Measurements from ENCODE around the gene MEF2D.
A peak's percentile ranks its signal among the peaks of the same experiment; 100 is the strongest.

MEF2D gene

GRCh38 chr1:156423422-156424352 lies 76.9 kb downstream of the MEF2D start:
- no peak overlapping the region for H3K9ac ChIP-seq (ENCODE audit: low read length)
- no peak overlapping the region for H3K4me2 ChIP-seq (ENCODE audit: low read length)
- H2AFZ ChIP-seq (ENCODE audit: low read depth, low read length) = no peak overlapping the region
- TF ChIP-seq EZH2phosphoT487 (IDR thresholded peaks at IDR 0.05; ENCODE audit: low read depth) (0 out of 2 replicates have a peak, but pooled peaks have one; percentile 12), CTCF (IDR thresholded peaks at IDR 0.05; ENCODE audit: low read depth, low read length) (no peak)
- H3K79me2 ChIP-seq (ENCODE audit: low read length) = peaks cover 28% of the 10 kb centered on the region
- H3K27me3 ChIP-seq (ENCODE audit: low read depth, low read length) = peaks cover 65% of the 10 kb centered on the region
- H3K36me3 ChIP-seq (replicated peaks; ENCODE audit: low read depth, low read length) = no peaks in the 10 kb centered on the region
- H3K9me3 ChIP-seq (ENCODE audit: insufficient read depth, low read length) = no peaks in the 10 kb centered on the region
- H3K27ac ChIP-seq (ENCODE audit: low read length) = no peak overlapping the region
- H3K4me1 ChIP-seq (ENCODE audit: low read length) = peaks cover 14% of the 10 kb centered on the region
- peaks cover 12% of the 10 kb centered on the region for H4K20me1 ChIP-seq (ENCODE audit: insufficient read depth, low read length)
- H3K4me3 ChIP-seq (ENCODE audit: low read length) = no peak overlapping the region

- peaks cover 39% of the 10 kb centered on the region for H3K79me2 ChIP-seq (ENCODE audit: low read length)
- no peak for TF ChIP-seq EZH2phosphoT487 (IDR thresholded peaks at IDR 0.05; ENCODE audit: low read depth)
- H3K27me3 ChIP-seq (ENCODE audit: low read depth, low read length) = peaks cover 55% of the 10 kb centered on the region
- no peak overlapping the region for H2AFZ ChIP-seq (ENCODE audit: low read depth, low read length)
- H3K9me3 ChIP-seq (ENCODE audit: insufficient read depth, low read length) = no peaks in the 10 kb centered on the region
- peaks cover 15% of the 10 kb centered on the region for H3K4me1 ChIP-seq (ENCODE audit: low read length)
- no peak overlapping the region for H3K4me2 ChIP-seq (ENCODE audit: low read length)
- H3K9ac ChIP-seq (ENCODE audit: low read length) = no peak overlapping the region
- H3K27ac ChIP-seq (ENCODE audit: low read length) = no peak overlapping the region
- no peak overlapping the region for H3K4me3 ChIP-seq (ENCODE audit: low read length)
- H3K36me3 ChIP-seq (replicated peaks; ENCODE audit: low read depth, low read length) = no peaks in the 10 kb centered on the region
- H4K20me1 ChIP-seq (ENCODE audit: insufficient read depth, low read length) = peaks cover 19% of the 10 kb centered on the region
Measured at GRCh38 chr1:156422602-156423091, 77.9 kb downstream of the MEF2D start.

GRCh38 chr1:156421939-156422601 lies 78.5 kb downstream of the MEF2D start:
- Histone ChIP-seq H2AFZ (ENCODE audit: low read depth, low read length) (peak overlapping the region; percentile 27), H4K20me1 (ENCODE audit: insufficient read depth, low read length) (peaks cover 23% of the 10 kb centered on the region), H3K4me1 (ENCODE audit: low read length) (peaks cover 15% of the 10 kb centered on the region), H3K36me3 (replicated peaks; ENCODE audit: low read depth, low read length) (no peaks in the 10 kb centered on the region), H3K79me2 (ENCODE audit: low read length) (peaks cover 43% of the 10 kb centered on the region), H3K27ac (ENCODE audit: low read length) (no peak overlapping the region), H3K9ac (ENCODE audit: low read length) (peak overlapping the region; percentile 16; the same call in 1 of the 2 replicates), H3K9me3 (ENCODE audit: insufficient read depth, low read length) (no peaks in the 10 kb centered on the region), H3K27me3 (ENCODE audit: low read depth, low read length) (peaks cover 49% of the 10 kb centered on the region), H3K4me3 (ENCODE audit: low read length) (peak overlapping the region; percentile 94), H3K4me2 (ENCODE audit: low read length) (peak overlapping the region; percentile 87)
- TF ChIP-seq EZH2phosphoT487 (IDR thresholded peaks at IDR 0.05; ENCODE audit: low read depth) (no peak), CTCF (IDR thresholded peaks at IDR 0.05; ENCODE audit: low read depth, low read length) (no peak)

- peak overlapping the region; percentile 27 for H2AFZ ChIP-seq (ENCODE audit: low read depth, low read length)
- H3K27ac ChIP-seq (ENCODE audit: low read length) = peak overlapping the region; percentile 73
- no peaks in the 10 kb centered on the region for H3K36me3 ChIP-seq (replicated peaks; ENCODE audit: low read depth, low read length)
- H3K4me2 ChIP-seq (ENCODE audit: low read length) = peak overlapping the region; percentile 87
- H3K4me1 ChIP-seq (ENCODE audit: low read length) = peaks cover 15% of the 10 kb centered on the region
- peaks cover 44% of the 10 kb centered on the region for H3K27me3 ChIP-seq (ENCODE audit: low read depth, low read length)
- TF ChIP-seq CTCF (IDR thresholded peaks at IDR 0.05; ENCODE audit: low read depth, low read length) = no peak
- no peak for TF ChIP-seq EZH2phosphoT487 (IDR thresholded peaks at IDR 0.05; ENCODE audit: low read depth)
- peak overlapping the region; percentile 94 for H3K4me3 ChIP-seq (ENCODE audit: low read length)
- peaks cover 25% of the 10 kb centered on the region for H4K20me1 ChIP-seq (ENCODE audit: insufficient read depth, low read length)
- H3K9ac ChIP-seq (ENCODE audit: low read length) = peak overlapping the region; percentile 91
- H3K79me2 ChIP-seq (ENCODE audit: low read length) = peaks cover 46% of the 10 kb centered on the region
- no peaks in the 10 kb centered on the region for H3K9me3 ChIP-seq (ENCODE audit: insufficient read depth, low read length)
Measured at GRCh38 chr1:156421062-156421938, 79.3 kb downstream of the MEF2D start.

Data from OCI-LY3 (cell line).